ENCODE results near the gene PTGES2.

- TF ChIP-seq CTCF (IDR thresholded peaks at IDR 0.05) (no peak), POLR2A (IDR thresholded peaks at IDR 0.05) (no peak), POLR2AphosphoS5 (IDR thresholded peaks at IDR 0.05; ENCODE audit: insufficient read depth in 1 of 2, low read depth in 1 of 2) (no peak)
These were observed 12.1 kb downstream of the PTGES2 start for GRCh38 chr9:128115187-128116103.

All from vagina (tissue), 2 donors.